SK-N-SH (cell line): ENCODE data around the gene MAPKAPK3. TPM values are rescaled to one million over a fixed set of nuclear protein-coding genes. Genes with fewer than 3 reads are reported as not detected.

Experiments used
- CTCF ChIA-PET: fragments of 300-600, 350-600 bp; formaldehyde crosslinking; extraction: SDS; loops from one replicate; lab custom pipeline; 2021; lab: Yijun Ruan, JAX
- POLR2A ChIA-PET: fragments of 350-600 bp; sonication (Branson Sonifier 250); formaldehyde crosslinking; extraction: SDS; loops from one replicate; lab custom pipeline; 2020; ENCODE audit warnings: antibody characterized with exemption, inconsistent platforms; lab: Yijun Ruan, JAX
- DNase-seq: peaks from one replicate; pipeline ENCODE4 v3.0.0; 2012
- H2AFZ ChIP-seq: fragments of 200-600 bp; sonication (generic); 2 replicates; pipeline ENCODE4 v1.8.1; 2016; ENCODE audit warnings: antibody characterized with exemption, mild to moderate bottlenecking, low read depth
- H3F3A ChIP-seq: fragments of 200-600 bp; sonication (generic); replicated peaks from 2 replicates; pipeline ENCODE3; 2016; ENCODE audit warnings: antibody characterized with exemption, mild to moderate bottlenecking; ENCODE audit not compliant: insufficient read depth
- H3K27ac ChIP-seq, 2 experiments: fragments of 200-500 bp in 1 of 2; fragments of 200-600 bp in 1 of 2; sonication (Bioruptor generic) in 1 of 2; sonication (generic), shearing (Covaris generic) in 1 of 2; 2 replicates each; pipeline versions ENCODE4 v1.5.1 to v1.6.1; 2014 to 2016; ENCODE audit warnings: low read depth in 2 of 2, inconsistent platforms in 1 of 2, low read length in 1 of 2, mild to moderate bottlenecking in 1 of 2, mixed read lengths in 1 of 2
- H3K27me3 ChIP-seq: fragments of 200-600 bp; sonication (generic), shearing (Covaris generic); 2 replicates; pipeline ENCODE4 v1.6.1; 2016; ENCODE audit warnings: mixed run types; ENCODE audit not compliant: insufficient read depth
- H3K36me3 ChIP-seq, 2 experiments: fragments of 200-500 bp in 1 of 2; fragments of 200-600 bp in 1 of 2; sonication (Bioruptor generic) in 1 of 2; sonication (generic) in 1 of 2; replicated peaks in 1 of 2; 2 replicates each; pipeline versions ENCODE3 to v1.5.1; 2014 to 2016; ENCODE audit warnings: low read length in 1 of 2, mild to moderate bottlenecking in 1 of 2; ENCODE audit not compliant: insufficient read depth in 2 of 2, control insufficient read depth in 1 of 2
- H3K4me1 ChIP-seq, 2 experiments: fragments of 200-500 bp in 1 of 2; fragments of 200-600 bp in 1 of 2; sonication (Bioruptor generic) in 1 of 2; sonication (generic), shearing (Covaris generic) in 1 of 2; 2 replicates each; pipeline versions ENCODE4 v1.5.1 to v1.6.1; 2014 to 2016; ENCODE audit warnings: low read depth in 1 of 2, low read length in 1 of 2, mixed run types in 1 of 2; ENCODE audit not compliant: insufficient read depth in 2 of 2, control insufficient read depth in 1 of 2
- H3K4me2 ChIP-seq: fragments of 200-600 bp; sonication (generic), shearing (Covaris generic); 2 replicates; pipeline ENCODE4 v1.6.1; 2017; ENCODE audit warnings: mixed run types
- H3K4me3 ChIP-seq, 2 experiments: fragments of 200-500 bp in 1 of 2; fragments of 200-600 bp in 1 of 2; sonication (Bioruptor generic) in 1 of 2; sonication (generic), shearing (Covaris generic) in 1 of 2; 2 replicates each; pipeline versions ENCODE4 v1.5.1 to v1.8.1; 2014 to 2016; ENCODE audit warnings: low read depth in 2 of 2, inconsistent platforms in 1 of 2, low read length in 1 of 2, mild to moderate bottlenecking in 1 of 2, mixed read lengths in 1 of 2, moderate library complexity in 1 of 2
- H3K79me2 ChIP-seq: fragments of 200-600 bp; sonication (generic); 2 replicates; pipeline ENCODE4 v1.8.1; 2017; ENCODE audit warnings: mild to moderate bottlenecking; ENCODE audit not compliant: insufficient read depth
- H3K9ac ChIP-seq: fragments of 200-600 bp; sonication (generic); 2 replicates; pipeline ENCODE4 v1.6.1; 2017; ENCODE audit warnings: mixed run types
- H3K9me2 ChIP-seq: fragments of 200-600 bp; sonication (generic); 2 replicates; pipeline ENCODE4 v1.6.1; 2017; ENCODE audit warnings: mixed run types
- H3K9me3 ChIP-seq: fragments of 200-600 bp; sonication (generic); 2 replicates; pipeline ENCODE4 v1.6.1; 2017; ENCODE audit warnings: mixed run types, mild to moderate bottlenecking, moderate library complexity
- H4K20me1 ChIP-seq: fragments of 200-600 bp; sonication (generic); 2 replicates; pipeline ENCODE4 v1.6.1; 2017; ENCODE audit warnings: mild to moderate bottlenecking, mixed run types; ENCODE audit not compliant: insufficient read depth
- CHD2 ChIP-seq: fragments of 150-350 bp; IDR thresholded peaks from 2 replicates; pipeline ENCODE4 v1.6.1; 2018; ENCODE audit warnings: low read length; ENCODE audit not compliant: partially characterized antibody
- ELF1 ChIP-seq: IDR thresholded peaks from 2 replicates; pipeline ENCODE4 v1.4.0; 2012
- EP300 ChIP-seq, 2 experiments: IDR thresholded peaks; 2 replicates each; pipeline versions ENCODE4 v1.4.0 to v1.6.1; 2012; ENCODE audit warnings: borderline replicate concordance in 1 of 2, low read depth in 1 of 2, low read length in 1 of 2
- EZH2phosphoT487 ChIP-seq: fragments of 200-600 bp; sonication (generic); IDR thresholded peaks from 2 replicates; pipeline ENCODE4 v1.6.1; 2017; ENCODE audit warnings: low read depth, mixed run types, mild to moderate bottlenecking, antibody characterized with exemption, moderate library complexity, borderline replicate concordance
- MEF2A ChIP-seq: IDR thresholded peaks from 2 replicates; pipeline ENCODE4 v1.4.0; 2012; ENCODE audit warnings: low read depth, borderline replicate concordance
- MXI1 ChIP-seq: IDR thresholded peaks from 2 replicates; pipeline ENCODE4 v1.6.1; 2012; ENCODE audit warnings: mild to moderate bottlenecking, low read depth, low read length, improper control_type of control experiment
- NFIC ChIP-seq: IDR thresholded peaks from 2 replicates; pipeline ENCODE4 v1.4.0; 2012; ENCODE audit warnings: borderline replicate concordance
- NRF1 ChIP-seq: IDR thresholded peaks from 2 replicates; pipeline ENCODE4 v1.6.1; 2012; ENCODE audit warnings: low read depth, mild to moderate bottlenecking, low read length
- POLR2AphosphoS5 ChIP-seq: IDR thresholded peaks from 2 replicates; pipeline ENCODE4 v1.6.1; 2012; ENCODE audit warnings: low read depth, low read length
- RCOR1 ChIP-seq: fragments of 150-350 bp; IDR thresholded peaks from 2 replicates; pipeline ENCODE4 v1.6.1; 2017; ENCODE audit warnings: antibody characterized with exemption, low read length
- RFX5 ChIP-seq: IDR thresholded peaks from 2 replicates; pipeline ENCODE4 v1.6.1; 2012; ENCODE audit warnings: mild to moderate bottlenecking, improper control_type of control experiment, low read length
- TCF12 ChIP-seq: IDR thresholded peaks from 2 replicates; pipeline ENCODE4 v1.4.0; 2012
- WGBS: methylation state at CpG from one replicate; pipeline ENCODE4 v1.1.6; 2017; ENCODE audit warnings: low lambda C conversion rate; 5-methylcytosine and 5-hydroxymethylcytosine counted together
- polyA plus RNA-seq, 3 experiments: library from polyadenylated mRNA; depleted of rRNA; stranded (reverse); fragments of >200 nt; gene quantifications; 2 replicates each; pipeline ENCODE4 v1.2.3, GENCODE V29; 2012
- TF ChIP-seq, protein P1 (sequence below): IDR thresholded peaks from 2 replicates; pipeline ENCODE4 v1.4.0; 2012; ENCODE audit warnings: low read depth
- TF ChIP-seq, protein P2 (sequence below): IDR thresholded peaks from 2 replicates; pipeline ENCODE4 v1.4.0; 2012; ENCODE audit warnings: low read depth, borderline replicate concordance
- TF ChIP-seq, protein P3 (sequence below): fragments of 150-350 bp; IDR thresholded peaks from 2 replicates; pipeline ENCODE4 v1.6.1; 2017; ENCODE audit warnings: antibody characterized with exemption, low read length, low read depth, borderline replicate concordance
- TF ChIP-seq, protein P4 (sequence below): fragments of 200-600 bp; sonication (generic); IDR thresholded peaks from 2 replicates; pipeline ENCODE4 v1.6.1; 2017; ENCODE audit warnings: antibody characterized with exemption, mild to moderate bottlenecking, moderate library complexity

MAPKAPK3 gene
- polyA plus RNA-seq, 1 of the 3 experiments (the other 2 are of a cell fraction): 29.4 TPM

DNA sequence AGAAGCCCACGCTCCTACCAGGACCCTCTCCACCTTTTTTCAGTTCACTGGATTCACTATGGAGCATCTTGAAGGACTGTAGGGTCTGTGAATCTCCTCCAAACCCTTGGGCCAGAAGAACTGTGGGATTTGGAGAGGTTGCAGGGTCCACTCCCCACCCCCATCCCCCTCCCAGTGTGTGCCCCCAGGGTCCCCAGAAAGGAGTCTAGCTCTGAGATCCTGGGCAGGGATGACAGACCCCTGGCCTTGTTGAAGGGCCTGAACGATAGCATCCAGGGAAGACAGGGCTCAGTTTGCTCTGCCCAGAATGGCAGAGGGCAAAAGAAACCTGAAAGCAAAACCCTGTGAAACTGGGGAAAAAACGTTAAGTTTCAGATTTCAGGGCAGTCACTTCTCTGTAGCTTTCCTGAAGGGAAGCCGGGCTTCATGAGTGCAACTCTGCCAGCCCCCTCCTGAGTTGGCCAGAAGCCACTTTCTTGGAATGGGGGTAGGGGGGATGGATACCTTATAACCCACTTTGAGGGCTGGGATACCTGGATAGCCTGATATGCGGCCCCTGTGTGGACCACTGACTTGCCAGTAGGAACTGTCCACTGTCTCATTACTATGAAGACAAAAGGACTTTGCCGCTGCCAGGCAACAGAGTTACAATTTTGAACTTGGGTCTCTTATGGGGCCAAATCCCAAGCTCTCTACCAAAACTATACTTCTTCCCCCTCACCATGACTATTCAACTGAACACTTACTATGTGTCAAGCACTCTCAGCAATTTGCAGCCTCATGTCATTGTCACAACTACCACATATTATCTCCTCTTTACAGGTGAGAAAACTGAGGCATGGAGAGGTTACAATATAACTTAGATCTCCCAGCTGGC is 3.7 kb upstream of the MAPKAPK3 start:
- no peaks in the 10 kb centered on the region for H3K79me2 ChIP-seq
- H3K4me2 ChIP-seq: no peak overlapping the region
- H3K9me2 ChIP-seq: no peaks in the 10 kb centered on the region
- no peak overlapping the region for H2AFZ ChIP-seq
- TF ChIP-seq CHD2: no peak
- no peak for TF ChIP-seq NFIC
- TF ChIP-seq POLR2AphosphoS5: no peak
- TF ChIP-seq MEF2A: no peak
- TF ChIP-seq, protein P1, sequence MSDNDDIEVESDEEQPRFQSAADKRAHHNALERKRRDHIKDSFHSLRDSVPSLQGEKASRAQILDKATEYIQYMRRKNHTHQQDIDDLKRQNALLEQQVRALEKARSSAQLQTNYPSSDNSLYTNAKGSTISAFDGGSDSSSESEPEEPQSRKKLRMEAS: no peak
- no peak for TF ChIP-seq EP300 (IDR thresholded peaks at IDR 0.05; ENCODE audit: borderline replicate concordance in 1 of 2, low read depth in 1 of 2, low read length in 1 of 2)
- TF ChIP-seq, protein P2, sequence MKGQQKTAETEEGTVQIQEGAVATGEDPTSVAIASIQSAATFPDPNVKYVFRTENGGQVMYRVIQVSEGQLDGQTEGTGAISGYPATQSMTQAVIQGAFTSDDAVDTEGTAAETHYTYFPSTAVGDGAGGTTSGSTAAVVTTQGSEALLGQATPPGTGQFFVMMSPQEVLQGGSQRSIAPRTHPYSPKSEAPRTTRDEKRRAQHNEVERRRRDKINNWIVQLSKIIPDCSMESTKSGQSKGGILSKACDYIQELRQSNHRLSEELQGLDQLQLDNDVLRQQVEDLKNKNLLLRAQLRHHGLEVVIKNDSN: no peak
- TF ChIP-seq, protein P3, sequence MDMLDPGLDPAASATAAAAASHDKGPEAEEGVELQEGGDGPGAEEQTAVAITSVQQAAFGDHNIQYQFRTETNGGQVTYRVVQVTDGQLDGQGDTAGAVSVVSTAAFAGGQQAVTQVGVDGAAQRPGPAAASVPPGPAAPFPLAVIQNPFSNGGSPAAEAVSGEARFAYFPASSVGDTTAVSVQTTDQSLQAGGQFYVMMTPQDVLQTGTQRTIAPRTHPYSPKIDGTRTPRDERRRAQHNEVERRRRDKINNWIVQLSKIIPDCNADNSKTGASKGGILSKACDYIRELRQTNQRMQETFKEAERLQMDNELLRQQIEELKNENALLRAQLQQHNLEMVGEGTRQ: no peak
- TF ChIP-seq RFX5: no peak
- TF ChIP-seq, protein P4, sequence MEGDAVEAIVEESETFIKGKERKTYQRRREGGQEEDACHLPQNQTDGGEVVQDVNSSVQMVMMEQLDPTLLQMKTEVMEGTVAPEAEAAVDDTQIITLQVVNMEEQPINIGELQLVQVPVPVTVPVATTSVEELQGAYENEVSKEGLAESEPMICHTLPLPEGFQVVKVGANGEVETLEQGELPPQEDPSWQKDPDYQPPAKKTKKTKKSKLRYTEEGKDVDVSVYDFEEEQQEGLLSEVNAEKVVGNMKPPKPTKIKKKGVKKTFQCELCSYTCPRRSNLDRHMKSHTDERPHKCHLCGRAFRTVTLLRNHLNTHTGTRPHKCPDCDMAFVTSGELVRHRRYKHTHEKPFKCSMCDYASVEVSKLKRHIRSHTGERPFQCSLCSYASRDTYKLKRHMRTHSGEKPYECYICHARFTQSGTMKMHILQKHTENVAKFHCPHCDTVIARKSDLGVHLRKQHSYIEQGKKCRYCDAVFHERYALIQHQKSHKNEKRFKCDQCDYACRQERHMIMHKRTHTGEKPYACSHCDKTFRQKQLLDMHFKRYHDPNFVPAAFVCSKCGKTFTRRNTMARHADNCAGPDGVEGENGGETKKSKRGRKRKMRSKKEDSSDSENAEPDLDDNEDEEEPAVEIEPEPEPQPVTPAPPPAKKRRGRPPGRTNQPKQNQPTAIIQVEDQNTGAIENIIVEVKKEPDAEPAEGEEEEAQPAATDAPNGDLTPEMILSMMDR: no peak
- TF ChIP-seq NRF1: no peak
- TF ChIP-seq RCOR1: no peak
- TF ChIP-seq EZH2phosphoT487: no peak
- TF ChIP-seq TCF12: no peak
- TF ChIP-seq MXI1: no peak
- no peak for TF ChIP-seq ELF1
- H4K20me1 ChIP-seq: no peaks in the 10 kb centered on the region
- DNase-seq: no peak
- no peak overlapping the region for H3K9ac ChIP-seq
- 65% methylated on average over 4 of the region's 6 CpGs for WGBS
- ChIA-PET CTCF (interaction anchor here (0.6 to 25.1 kb wide), 30 partner anchors 10 to 765 kb away, joined by 3 to 648 read pairs (median 4); partner anchors contain the start of genes C3orf18 and HEMK1), POLR2A (interaction anchor here (0.5 to 1.1 kb wide), 2 partner anchors 19 to 44 kb away, joined by 3 to 4 read pairs; partner anchors contain the start of gene HEMK1)
- no peaks in the 10 kb centered on the region for H3K27me3 ChIP-seq
- H3K4me1 ChIP-seq: peaks cover 0 to 50% of the 10 kb centered on the region in 2 experiments; a peak in 1 of 4 replicates
- H3K4me3 ChIP-seq: no peak overlapping the region
- H3K9me3 ChIP-seq: no peaks in the 10 kb centered on the region
- no peaks in the 10 kb centered on the region for H3K36me3 ChIP-seq
- no peak overlapping the region for H3K27ac ChIP-seq
- H3F3A ChIP-seq: peaks cover 7% of the 10 kb centered on the region
